HG02884 (cell line): ENCODE measurements around the gene FREM1.

Source experiments
- ATAC-seq: cut with Tn5 transposase; IDR thresholded peaks from one replicate; pipeline ENCODE4 v1.9.1; 2021; ENCODE audit warnings: mild to moderate bottlenecking, moderate library complexity; ENCODE audit not compliant: unreplicated experiment

Gene FREM1

GRCh38 chr9:14713187-14713767, 197.0 kb downstream of the FREM1 start:
- ATAC-seq = no peak

GRCh38 chr9:14710804-14711203, 199.4 kb downstream of the FREM1 start:
- no peak for ATAC-seq

GRCh38 chr9:14706530-14707140, 203.6 kb downstream of the FREM1 start:
- peak; percentile 81 for ATAC-seq

- no peak for ATAC-seq
These were observed 205.1 kb downstream of the FREM1 start for GRCh38 chr9:14705079-14705478.

DNA sequence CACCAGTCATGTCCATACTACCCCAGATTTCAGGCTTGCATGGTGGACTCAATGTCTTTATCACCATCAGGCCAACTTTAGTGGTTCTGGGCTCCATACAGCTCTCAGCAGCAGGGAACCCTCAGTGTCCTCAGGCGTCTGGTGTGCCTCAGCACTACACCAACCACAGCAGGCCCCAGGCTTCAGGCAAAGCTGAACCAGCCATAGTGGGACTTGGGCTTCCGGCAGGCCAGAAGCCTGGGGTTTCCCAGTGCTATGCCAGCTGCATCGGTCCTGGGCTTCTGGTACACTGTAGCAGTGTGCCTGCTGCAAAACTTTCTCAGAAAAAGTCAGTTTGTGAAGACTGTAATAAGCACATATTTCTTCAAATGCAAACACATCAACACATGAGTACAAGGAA, 205.9 kb downstream of the FREM1 start:
- ATAC-seq = no peak

GRCh38 chr9:14702200-14702720, 208.0 kb downstream of the FREM1 start:
- ATAC-seq = no peak

GRCh38 chr9:14693251-14693861, 216.9 kb downstream of the FREM1 start, which contains the start of gene ZDHHC21:
Gene ZDHHC21 (minus strand): TSS chr9:14693432. CDS start chr9:14674340, 19,092 bp downstream.
- peak; percentile 66 for ATAC-seq

DNA sequence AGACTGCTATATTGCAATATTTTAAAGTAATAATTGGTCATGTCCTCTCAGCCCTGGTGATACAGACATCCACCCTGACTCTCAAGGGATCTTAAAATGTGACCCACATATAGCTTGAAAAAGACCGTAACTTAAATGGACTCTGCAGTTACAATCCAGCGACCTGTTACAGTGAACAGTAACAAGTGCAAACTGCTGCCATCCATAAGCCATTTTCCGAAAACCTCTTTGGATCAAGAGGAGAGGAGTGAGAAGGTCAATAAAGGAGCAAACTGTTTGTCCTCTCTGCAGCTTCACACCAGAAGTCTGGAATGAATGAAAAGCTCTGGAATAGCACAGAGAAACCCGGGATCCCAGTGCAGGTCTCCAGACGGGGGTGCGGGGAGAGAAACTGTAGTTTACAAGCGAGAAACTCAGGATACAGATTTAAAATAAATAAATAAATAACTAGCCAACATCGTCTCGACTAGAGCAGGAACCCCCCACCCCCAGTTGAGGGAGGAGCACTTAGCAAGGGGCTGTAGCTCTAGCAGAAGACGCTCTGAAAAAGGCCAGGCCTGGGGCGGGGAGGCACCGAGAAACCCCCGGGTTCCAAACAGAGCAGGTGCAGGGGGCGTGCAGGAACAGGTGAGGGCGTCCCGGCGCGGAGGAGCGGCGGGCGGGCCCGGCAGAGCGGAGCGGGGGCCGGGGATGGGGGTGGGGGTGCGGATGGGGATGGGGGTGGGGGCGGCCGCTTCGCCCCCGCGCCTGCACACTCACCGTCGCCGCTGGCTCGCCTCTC, 217.6 kb downstream of the FREM1 start:
- peak; percentile 36 for ATAC-seq

GRCh38 chr9:14690948-14691730, 219.1 kb downstream of the FREM1 start:
- ATAC-seq = no peak

- no peak for ATAC-seq
These were observed 223.0 kb downstream of the FREM1 start for GRCh38 chr9:14687042-14687719.

DNA sequence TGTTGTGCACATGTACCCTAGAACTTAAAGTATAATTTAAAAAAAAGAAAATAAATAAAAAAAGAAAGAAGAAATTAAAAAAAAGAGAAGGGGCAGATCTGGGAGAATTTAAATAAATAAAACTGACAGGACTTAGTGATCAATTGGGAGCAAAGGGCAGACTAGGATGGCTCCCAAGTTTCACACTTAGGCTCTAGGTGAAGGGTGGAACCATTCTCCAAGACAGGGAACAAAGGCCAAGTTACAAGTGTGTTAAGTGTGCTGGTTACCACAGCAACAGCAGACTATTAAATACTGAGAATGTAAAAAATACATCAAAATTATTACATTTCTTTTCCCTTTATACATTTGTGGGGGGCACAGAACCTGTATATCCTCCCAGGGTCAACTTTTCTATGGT, 224.1 kb downstream of the FREM1 start:
- ATAC-seq = no peak
